GM20431 (cell line): ENCODE results near the gene FGF13.

ENCODE experiments used
- in situ Hi-C: fragments of 300-500 bp; cut with MseI, MboI; formaldehyde crosslinking; loops from one replicate; pipeline ENCODE4 v1.15.0; 2020; ENCODE audit warnings: low sequenced_read_pairs; ENCODE audit not compliant: unreplicated experiment

FGF13 gene

GRCh38 chrX:138711399-138712347 lies at the start of gene FGF13:
Gene FGF13 (minus strand): TSS chrX:138711717. CDS start chrX:138711003, 714 bp downstream.
- in situ Hi-C loops: no loop called here

- in situ Hi-C loops: no loop called here
These were observed 47.9 kb upstream of the FGF13 start for GRCh38 chrX:138759217-138759943.

- in situ Hi-C loops: no loop called here
These were observed 44.7 kb upstream of the FGF13 start for GRCh38 chrX:138756234-138756633.

GRCh38 chrX:138754861-138755260 lies 43.3 kb upstream of the FGF13 start:
- in situ Hi-C loops: no loop called here

GRCh38 chrX:138748480-138748879 lies 37.0 kb upstream of the FGF13 start:
- in situ Hi-C loops: no loop called here

GRCh38 chrX:138745196-138745595 lies 33.7 kb upstream of the FGF13 start:
- in situ Hi-C loops: no loop called here

- in situ Hi-C loops: no loop called here
These were observed 30.7 kb upstream of the FGF13 start for GRCh38 chrX:138742217-138742616.

GRCh38 chrX:138740341-138740740 lies 28.8 kb upstream of the FGF13 start:
- in situ Hi-C loops: no loop called here

GRCh38 chrX:138723301-138723700 lies 11.8 kb upstream of the FGF13 start:
- in situ Hi-C loops: no loop called here

- in situ Hi-C loops: no loop called here
These were observed 7.9 kb upstream of the FGF13 start for GRCh38 chrX:138719396-138719795.

- in situ Hi-C loops: no loop called here
These were observed 7.4 kb upstream of the FGF13 start for GRCh38 chrX:138718941-138719340.

GRCh38 chrX:138710866-138711341 lies 613 bp downstream of the FGF13 start:
- in situ Hi-C loops: no loop called here

- in situ Hi-C loops: no loop called here
These were observed 1.4 kb downstream of the FGF13 start for GRCh38 chrX:138709886-138710791.

GRCh38 chrX:138708268-138708667 lies 3.2 kb downstream of the FGF13 start:
- in situ Hi-C loops: no loop called here

GRCh38 chrX:138704596-138704995 lies 6.9 kb downstream of the FGF13 start:
- in situ Hi-C loops: no loop called here

GRCh38 chrX:138704101-138704500 lies 7.4 kb downstream of the FGF13 start:
- in situ Hi-C loops: no loop called here

- in situ Hi-C loops: no loop called here
These were observed 18.9 kb downstream of the FGF13 start for GRCh38 chrX:138692591-138692990.

- in situ Hi-C loops: no loop called here
These were observed 20.3 kb downstream of the FGF13 start for GRCh38 chrX:138691186-138691585.

GRCh38 chrX:138690591-138690990 lies 20.9 kb downstream of the FGF13 start:
- in situ Hi-C loops: no loop called here

- in situ Hi-C loops: no loop called here
These were observed 27.9 kb downstream of the FGF13 start for GRCh38 chrX:138683600-138683999.
